Cardiac atrium fibroblast (primary cell): ENCODE data around the gene TMEM184A. TPM values are rescaled to one million over a fixed set of nuclear protein-coding genes. Genes with fewer than 3 reads are reported as not detected.

Experiments
- total RNA-seq: library from RNA; depleted of rRNA; stranded (reverse); fragments of >200 nt; gene quantifications from 2 replicates; pipeline ENCODE4 v1.2.3, GENCODE V29; 2015

The TMEM184A gene
- total RNA-seq: not detected in 2 replicates

DNA sequence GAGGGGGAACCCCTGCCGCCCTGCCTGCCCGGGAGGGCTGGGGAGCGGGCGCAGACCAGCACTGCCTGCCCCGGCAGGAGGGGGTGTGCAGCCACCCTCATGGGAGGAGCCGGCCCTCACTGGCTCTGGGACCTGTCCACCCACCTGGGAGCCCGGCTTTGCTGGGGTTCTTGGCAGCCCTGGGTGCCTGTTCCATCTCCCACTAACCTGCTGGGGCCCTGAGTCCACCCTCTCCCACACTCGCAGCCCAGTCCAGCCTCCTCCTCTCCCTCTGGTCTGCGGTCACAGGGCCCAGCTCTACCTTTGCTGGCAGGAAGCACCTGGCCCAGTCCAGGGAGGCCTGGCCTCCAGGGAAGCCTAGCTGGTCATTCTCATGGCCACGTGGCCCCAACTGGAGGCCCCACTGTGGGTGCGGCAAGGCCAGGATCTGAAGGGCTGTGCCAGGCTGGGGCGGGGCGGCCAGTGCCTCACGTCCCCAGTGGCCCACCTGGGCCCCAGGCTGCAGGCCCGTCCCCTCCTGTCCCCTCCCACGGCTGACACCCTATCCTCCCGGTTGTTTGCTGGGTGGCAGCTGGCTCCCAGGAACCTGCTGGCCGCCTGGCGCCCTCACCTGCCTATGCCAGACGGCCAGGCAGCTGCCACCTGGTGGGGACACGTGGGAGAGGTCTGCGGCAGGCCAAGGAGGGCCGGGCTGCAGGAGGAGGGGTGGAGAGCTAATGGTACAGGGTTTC lies at the start of gene TMEM184A:
TMEM184A (minus strand) TSS at position 393 of the 731 bp plus-strand sequence. CDS start 721 bp downstream, outside the sequence.

DNA sequence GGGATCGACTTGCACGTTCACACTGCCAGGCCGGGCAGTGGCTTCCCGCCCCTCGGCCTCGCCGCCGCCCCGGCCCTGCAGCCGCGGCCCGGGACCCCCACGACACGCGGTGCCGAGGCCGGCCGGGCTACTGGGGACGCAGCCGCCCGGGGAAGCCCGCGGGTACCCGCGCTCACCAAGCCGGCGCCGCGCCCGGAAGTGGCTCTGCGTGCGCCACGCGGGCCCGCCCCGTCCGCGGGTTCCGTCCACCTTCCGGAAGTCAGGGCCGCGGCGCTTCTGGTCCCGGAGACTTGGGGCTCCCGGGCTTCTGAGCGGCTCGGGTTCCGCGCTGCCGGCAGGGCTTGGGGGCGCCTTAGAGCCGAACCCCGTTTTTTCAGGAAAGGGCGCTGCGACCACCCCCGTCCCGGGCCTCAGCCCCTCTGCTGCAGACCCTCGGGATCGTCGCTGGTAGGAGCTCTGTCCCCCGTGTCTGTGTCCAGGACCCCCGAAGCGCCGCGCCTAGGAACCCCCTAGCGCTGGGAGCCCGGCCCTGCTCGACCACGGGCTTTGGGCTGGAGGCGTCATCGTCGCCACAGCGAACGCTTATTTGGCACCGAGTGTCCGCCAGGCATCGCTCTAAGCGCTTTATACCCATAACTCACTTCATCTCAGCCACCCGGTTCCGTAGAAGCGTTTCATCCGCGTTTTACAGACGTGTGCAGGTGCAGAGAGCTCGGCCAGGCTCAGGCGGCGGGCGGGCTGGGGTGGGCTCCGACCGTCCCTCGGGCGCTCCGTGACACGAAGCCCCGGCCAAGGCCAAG lies 14.0 kb upstream of the TMEM184A start, which contains the start of gene PSMG3:
PSMG3 (minus strand) TSS at position 200 of the 800 bp plus-strand sequence. CDS start 693 bp downstream, outside the sequence.

DNA sequence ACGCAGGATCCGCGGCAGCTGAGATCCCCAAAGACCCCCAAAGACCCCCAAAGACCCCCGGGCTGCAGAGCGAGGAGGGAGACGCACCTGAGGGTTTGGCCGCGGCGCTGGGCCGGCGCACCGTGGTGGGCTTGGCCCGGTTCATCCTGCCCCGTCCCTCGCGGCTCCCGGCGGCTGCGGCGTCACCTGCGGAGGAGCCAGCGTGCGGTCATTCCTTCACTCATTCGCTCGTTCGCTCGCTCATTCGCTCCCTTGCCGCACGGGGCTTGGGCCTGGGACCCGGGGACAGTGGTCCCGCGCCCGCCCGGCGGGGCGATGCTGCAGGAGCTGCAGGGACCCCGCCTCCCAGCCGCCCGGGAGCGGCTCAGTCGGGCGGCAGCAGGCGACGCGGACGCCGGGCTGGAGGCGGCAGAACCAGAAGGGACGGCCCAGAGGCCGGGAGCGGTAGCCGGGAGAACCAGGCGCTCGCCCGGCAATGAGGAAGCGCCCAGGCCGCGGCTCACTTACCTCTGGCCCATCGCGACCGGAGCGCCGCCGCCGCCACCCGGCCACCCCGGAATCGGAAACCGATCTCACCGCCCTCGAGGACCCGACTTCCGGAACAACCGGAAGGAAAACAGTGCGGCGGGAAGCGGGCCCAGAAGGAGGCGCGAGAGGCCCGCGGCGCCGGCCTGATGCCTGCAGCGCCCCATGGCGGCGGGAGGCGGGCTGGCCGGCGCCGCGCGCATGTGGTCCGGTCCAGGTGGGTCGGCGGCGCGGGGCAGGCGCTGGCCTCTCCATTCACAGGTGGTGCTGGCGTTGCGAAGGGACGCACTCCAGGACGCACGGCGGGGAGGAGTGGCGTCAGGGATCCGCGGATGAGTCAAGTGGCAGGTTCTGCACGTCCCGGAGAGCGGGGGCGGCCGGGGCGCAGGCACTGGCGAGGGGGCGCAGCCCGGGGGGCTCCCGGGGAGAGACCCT lies 51.9 kb downstream of the TMEM184A start, which contains the start of gene INTS1:
INTS1 (minus strand) TSS at position 574 of the 960 bp plus-strand sequence; CDS start at position 145, 429 bp downstream.

Other genes starting within 250 kb of the TMEM184A start
- gene MICALL2, start 96.7 kb downstream of the TMEM184A start, total RNA-seq: 18.5 and 48.4 TPM in 2 replicates
- gene INTS1, start 51.8 kb downstream of the TMEM184A start, total RNA-seq: 52.8 and 63.5 TPM in 2 replicates
- gene MAFK, start 25.5 kb downstream of the TMEM184A start, total RNA-seq: 10.0 and 13.7 TPM in 2 replicates
- gene PSMG3, start 13.8 kb upstream of the TMEM184A start, total RNA-seq: 27.9 and 31.1 TPM in 2 replicates
- 0.65 and 1.1 TPM in 2 replicates for gene ELFN1, start 114.1 kb upstream of the TMEM184A start, total RNA-seq